ENCODE data around the gene ACSM6. TPM values are rescaled to one million over a fixed set of nuclear protein-coding genes. Genes with fewer than 3 reads are reported as not detected.

Gene ACSM6
- not detected in 5 replicates for total RNA-seq (2022; extraction: Qiagen RNA extraction)

GRCh38 chr10:95193944-95194343 is at the start of gene ACSM6:
TSS of gene ACSM6 (plus strand) at chr10:95194238. CDS start at chr10:95194486, 248 bp downstream.

Other genes with a start within 250 kb of the ACSM6 start
- gene CYP2C8, start 124.7 kb upstream of the ACSM6 start, total RNA-seq (2022; extraction: Qiagen RNA extraction) = not detected in 5 replicates
- gene PDLIM1, start 96.8 kb downstream of the ACSM6 start, total RNA-seq (2022; extraction: Qiagen RNA extraction) = 152 to 163 TPM (median 161 TPM) in 5 replicates